Bronchial epithelial cell (primary cell): ENCODE measurements around the gene CMIP. TPM values are rescaled to one million over a fixed set of nuclear protein-coding genes. Genes with fewer than 3 reads are reported as not detected.

Experiments
- DNase-seq: peaks from one replicate; pipeline ENCODE4 v3.0.0-alpha.2; 2010; ENCODE audit warnings: low read depth
- FAIRE-seq: peaks from 2 replicates; lab custom pipeline; 2011; peaks lifted over from hg19 to GRCh38; lab: Jason Lieb, UNC
- H3K27me3 ChIP-seq: 2 replicates; pipeline ENCODE4 v1.5.1; 2011; ENCODE audit warnings: low read length; ENCODE audit not compliant: control insufficient read depth, insufficient read depth
- H3K36me3 ChIP-seq: 2 replicates; pipeline ENCODE4 v1.5.1; 2011; ENCODE audit warnings: low read length; ENCODE audit not compliant: control insufficient read depth, insufficient read depth
- H3K4me3 ChIP-seq: 2 replicates; pipeline ENCODE4 v1.5.1; 2011; ENCODE audit warnings: mild to moderate bottlenecking, low read depth, low read length, control low read depth
- total RNA-seq: library from RNA; depleted of rRNA; stranded (reverse); fragments of >200 nt; gene quantifications from 2 replicates; pipeline ENCODE4 v1.2.1, GENCODE V29; 2014
- TF ChIP-seq, protein P1 (sequence below): IDR thresholded peaks from 2 replicates; pipeline ENCODE4 v1.5.1; 2011; ENCODE audit warnings: mild to moderate bottlenecking, moderate library complexity, low read length, control low read depth, inconsistent platforms; ENCODE audit not compliant: insufficient read depth, severe bottlenecking

CMIP gene
- total RNA-seq, 1 donor from 2014 or later: 21.1 TPM

DNA sequence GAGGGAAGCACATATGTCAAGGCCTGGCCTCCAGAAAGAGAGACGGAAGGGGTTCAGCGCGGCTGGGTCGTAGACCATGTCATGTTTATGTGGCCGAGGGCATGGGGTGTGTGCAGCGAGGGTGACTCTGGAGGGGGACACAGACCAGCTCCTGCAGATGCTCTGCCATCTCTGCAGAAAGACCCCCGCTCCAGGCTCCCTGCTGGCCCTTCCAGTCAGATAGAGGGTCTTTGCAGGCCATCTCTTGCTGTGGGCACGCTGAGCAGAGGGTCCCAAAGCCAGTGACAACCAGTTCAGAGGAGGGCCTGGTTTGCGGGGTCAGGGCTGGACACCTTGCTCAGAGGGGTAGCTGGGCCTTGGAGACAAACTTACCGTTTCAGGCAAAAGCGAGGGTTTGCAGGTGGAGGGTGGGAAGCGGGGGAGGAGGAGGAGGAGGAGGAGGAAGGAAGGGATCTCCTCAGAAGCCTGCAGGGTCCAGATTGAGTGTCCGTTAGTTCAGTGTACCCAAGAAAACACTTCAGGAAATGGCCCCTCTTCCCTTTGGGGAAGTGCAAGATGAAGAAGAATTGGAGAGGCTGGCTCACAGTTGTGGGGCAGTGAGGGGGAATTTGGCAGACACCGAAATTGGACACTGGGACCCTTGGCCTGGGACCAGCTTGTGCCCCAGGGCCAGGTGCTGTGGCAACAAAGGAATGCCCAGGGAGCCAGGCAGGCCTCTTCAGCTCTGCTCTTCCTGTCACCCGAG, 102.8 kb downstream of the CMIP start:
- peaks cover 4% of the 10 kb centered on the region for H3K36me3 ChIP-seq
- H3K4me3 ChIP-seq: no peak overlapping the region
- TF ChIP-seq, protein P1, sequence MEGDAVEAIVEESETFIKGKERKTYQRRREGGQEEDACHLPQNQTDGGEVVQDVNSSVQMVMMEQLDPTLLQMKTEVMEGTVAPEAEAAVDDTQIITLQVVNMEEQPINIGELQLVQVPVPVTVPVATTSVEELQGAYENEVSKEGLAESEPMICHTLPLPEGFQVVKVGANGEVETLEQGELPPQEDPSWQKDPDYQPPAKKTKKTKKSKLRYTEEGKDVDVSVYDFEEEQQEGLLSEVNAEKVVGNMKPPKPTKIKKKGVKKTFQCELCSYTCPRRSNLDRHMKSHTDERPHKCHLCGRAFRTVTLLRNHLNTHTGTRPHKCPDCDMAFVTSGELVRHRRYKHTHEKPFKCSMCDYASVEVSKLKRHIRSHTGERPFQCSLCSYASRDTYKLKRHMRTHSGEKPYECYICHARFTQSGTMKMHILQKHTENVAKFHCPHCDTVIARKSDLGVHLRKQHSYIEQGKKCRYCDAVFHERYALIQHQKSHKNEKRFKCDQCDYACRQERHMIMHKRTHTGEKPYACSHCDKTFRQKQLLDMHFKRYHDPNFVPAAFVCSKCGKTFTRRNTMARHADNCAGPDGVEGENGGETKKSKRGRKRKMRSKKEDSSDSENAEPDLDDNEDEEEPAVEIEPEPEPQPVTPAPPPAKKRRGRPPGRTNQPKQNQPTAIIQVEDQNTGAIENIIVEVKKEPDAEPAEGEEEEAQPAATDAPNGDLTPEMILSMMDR: no peak
- FAIRE-seq: no peak
- H3K27me3 ChIP-seq: no peaks in the 10 kb centered on the region
- DNase-seq: no peak

DNA sequence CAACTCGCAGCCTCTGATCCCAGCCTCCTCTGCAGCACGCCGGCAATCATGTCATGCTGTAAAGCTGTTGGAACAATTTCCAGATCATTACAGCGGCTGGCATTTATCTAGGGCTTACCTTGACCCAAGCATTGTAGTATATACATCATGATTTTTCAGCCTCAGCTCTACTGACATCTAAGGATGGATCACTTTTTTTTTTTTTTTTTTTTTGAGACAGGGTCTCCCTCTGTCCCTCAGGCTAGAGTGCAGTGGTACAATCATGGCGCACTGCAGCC, 103.3 kb downstream of the CMIP start:
- no peak for DNase-seq
- H3K27me3 ChIP-seq: no peaks in the 10 kb centered on the region
- no peak for FAIRE-seq
- peaks cover 4% of the 10 kb centered on the region for H3K36me3 ChIP-seq
- TF ChIP-seq, protein P1: no peak
- no peak overlapping the region for H3K4me3 ChIP-seq

DNA sequence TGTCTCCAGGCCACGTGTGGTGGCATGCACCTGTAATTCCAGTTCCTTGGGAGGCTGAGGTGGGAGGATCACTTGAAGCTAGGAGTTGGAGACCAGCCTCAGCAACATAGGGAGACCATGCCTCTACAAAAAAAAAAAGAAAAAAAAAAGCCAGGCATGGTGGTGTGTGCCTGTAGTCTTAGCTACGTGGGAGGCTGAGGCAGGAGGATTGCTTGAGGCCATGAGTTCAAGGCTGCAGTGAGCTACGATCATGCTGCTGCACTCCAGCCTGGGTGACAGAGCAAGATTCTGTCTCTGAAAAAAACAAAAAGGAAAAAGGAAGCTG, 103.9 kb downstream of the CMIP start:
- DNase-seq (no peak), FAIRE-seq (no peak)
- no peak overlapping the region for H3K4me3 ChIP-seq
- H3K27me3 ChIP-seq: no peaks in the 10 kb centered on the region
- H3K36me3 ChIP-seq: peaks cover 4% of the 10 kb centered on the region
- TF ChIP-seq, protein P1: no peak

DNA sequence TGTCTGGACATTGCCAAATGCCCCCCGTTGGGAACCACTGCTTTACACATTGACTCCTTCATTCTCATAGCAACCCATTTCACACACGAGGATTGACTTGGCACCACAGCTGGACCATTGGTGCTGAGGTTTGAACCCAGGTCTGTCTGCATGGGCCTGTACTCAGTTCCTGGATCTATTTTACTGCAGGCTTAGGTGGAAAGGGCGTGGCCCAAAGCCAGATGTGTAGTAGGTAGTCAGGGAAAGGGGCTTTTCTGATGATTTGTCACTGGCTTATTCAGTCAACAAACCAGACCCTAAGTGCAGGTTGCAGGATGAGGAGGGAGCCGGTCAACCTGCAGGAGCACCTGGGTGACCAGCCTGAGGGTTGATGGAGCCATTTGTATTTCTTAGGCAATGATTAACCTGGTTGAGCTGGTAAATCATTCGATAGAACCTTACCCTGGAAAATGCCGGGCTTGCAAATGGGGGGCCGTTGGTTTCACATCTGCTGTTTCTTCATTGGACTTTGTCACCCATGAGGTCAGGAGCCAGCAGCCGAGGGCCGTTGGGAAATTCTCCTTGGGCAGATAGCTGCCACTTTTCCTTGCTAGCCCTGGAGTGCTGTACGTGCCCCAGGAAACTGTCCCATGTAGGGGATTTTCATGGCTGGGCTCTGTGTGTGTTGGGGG, 104.4 kb downstream of the CMIP start:
- H3K4me3 ChIP-seq: no peak overlapping the region
- DNase-seq: no peak
- no peaks in the 10 kb centered on the region for H3K27me3 ChIP-seq
- FAIRE-seq: no peak
- peaks cover 4% of the 10 kb centered on the region for H3K36me3 ChIP-seq
- TF ChIP-seq, protein P1: no peak

DNA sequence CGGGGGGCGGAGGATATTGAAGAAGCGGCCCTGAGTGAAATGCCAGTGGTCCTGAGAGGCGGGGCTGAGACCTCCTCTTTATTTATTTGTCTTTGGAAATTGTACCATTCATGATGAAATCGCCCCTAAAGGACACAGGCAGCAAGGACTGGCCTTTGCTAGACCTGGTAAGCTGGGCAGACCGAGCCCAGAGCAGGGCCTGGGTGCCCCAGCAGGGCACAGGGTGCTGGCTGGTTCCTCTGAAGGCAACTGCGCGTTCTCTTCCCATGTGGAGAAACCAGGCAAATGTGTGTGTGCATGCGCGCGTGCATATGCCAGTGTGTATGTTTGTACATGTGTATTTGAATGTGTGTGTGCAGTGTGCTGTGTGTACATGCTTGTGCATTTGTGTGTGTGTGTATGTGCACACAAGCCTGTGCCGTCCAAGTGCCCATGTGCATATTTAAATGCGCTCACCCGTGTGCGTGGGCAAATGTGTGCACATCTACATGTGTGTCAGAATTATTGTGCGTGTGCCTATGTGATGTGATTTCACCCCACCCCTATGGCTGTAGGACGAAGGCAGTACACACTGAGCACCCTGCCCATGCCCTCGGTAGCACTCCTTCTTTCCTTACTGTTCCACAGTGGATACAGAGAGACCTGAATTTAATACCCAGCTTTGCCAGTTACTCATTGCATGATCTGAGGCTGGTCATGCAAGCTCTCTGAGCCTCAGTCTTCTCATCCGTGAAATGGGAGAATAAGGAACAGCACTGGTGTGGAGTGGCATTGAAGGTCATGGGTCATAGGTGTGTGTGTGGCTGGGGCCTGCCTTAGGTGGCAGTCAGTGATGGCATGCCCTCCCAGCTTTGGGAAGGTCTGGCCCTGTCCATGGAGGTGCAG, 105.2 kb downstream of the CMIP start:
- TF ChIP-seq, protein P1: no peak
- H3K27me3 ChIP-seq: no peaks in the 10 kb centered on the region
- no peak overlapping the region for H3K4me3 ChIP-seq
- no peak for DNase-seq
- no peak for FAIRE-seq
- H3K36me3 ChIP-seq: peaks cover 4% of the 10 kb centered on the region
